Epithelial cell of prostate (primary cell): ENCODE measurements around the gene ENPP5.

Experiments
- DNase-seq: peaks from one replicate; pipeline ENCODE4 v3.0.0-alpha.2; 2011; ENCODE audit warnings: low read depth, low spot score
- H3K27ac ChIP-seq: fragments of 450-650 bp; 2 replicates; pipeline ENCODE4 v1.5.1; 2017; ENCODE audit warnings: mild to moderate bottlenecking

ENPP5 gene

DNA sequence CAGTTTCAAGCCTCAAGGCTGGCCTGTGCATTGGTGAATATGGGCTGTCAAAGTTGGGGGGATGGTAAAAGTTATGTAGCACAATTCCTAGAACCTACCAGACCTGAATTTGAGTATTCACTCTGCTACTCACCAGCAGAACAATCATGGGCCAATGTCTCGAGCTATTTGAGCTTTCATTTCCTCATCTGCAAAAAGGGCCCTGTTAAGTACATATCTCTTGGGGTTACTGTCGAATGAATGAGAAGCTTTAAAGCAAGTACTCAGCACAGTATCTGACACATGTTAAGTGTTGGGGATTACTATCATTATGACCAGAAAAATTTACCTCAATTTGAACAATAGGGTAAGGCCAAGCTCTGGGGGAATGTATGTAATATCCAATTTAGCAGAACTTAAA lies 54.5 kb downstream of the ENPP5 start:
- no peak overlapping the region for H3K27ac ChIP-seq
- no peak for DNase-seq

DNA sequence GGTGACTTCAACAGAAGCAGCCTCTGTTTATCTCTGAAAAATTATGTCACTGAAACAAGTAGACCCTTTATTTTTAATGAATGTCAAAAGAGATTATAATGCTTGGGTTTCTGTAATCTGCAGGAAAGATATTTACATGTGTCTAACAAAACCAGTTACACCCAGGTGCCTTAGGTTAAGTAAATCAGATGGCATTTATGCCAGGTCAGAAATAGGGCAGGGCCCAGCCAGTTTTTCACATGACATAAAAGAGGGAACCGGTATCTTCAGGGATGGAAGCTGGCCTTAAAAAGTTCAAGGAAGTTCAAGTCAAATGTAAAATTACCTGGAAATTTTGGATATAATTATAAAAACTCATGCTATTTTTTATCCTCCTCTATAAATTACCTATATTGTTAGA lies 55.1 kb downstream of the ENPP5 start:
- no peak overlapping the region for H3K27ac ChIP-seq
- no peak for DNase-seq

DNA sequence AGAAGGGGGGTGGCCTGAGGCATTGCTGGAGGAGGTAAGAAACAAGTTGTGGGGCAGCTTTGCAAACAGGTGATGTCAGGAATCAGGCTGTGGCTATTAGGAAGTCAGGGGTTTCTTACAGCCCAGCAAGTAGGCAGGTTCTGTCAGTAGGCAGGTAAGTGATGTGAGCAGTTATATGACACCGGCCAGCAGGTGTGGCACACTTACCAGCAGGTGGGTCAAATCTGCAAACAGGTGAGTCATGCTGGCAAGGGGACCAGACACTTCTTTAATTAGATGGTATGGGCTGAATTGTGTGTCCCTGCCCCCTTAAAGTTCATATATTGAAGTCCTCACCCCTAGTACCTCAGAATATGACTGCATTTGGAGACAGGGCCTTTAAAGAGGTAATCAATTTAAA lies 57.4 kb downstream of the ENPP5 start:
- H3K27ac ChIP-seq, result no peak overlapping the region
- no peak for DNase-seq
